NCI-H1105 (cell line): ENCODE measurements around the gene ELAC1.
A peak's percentile ranks its signal among the peaks of the same experiment; 100 is the strongest.
"Not testable (repeated sequence)": the region's sequence is repeated elsewhere in the genome, so short reads cannot be mapped to it uniquely, and the experiment has no call there.

Experiments
- DNase-seq: peaks from one replicate; lab custom pipeline; 2025; lab: John Stamatoyannopoulos, UW

ELAC1 gene, protein sequence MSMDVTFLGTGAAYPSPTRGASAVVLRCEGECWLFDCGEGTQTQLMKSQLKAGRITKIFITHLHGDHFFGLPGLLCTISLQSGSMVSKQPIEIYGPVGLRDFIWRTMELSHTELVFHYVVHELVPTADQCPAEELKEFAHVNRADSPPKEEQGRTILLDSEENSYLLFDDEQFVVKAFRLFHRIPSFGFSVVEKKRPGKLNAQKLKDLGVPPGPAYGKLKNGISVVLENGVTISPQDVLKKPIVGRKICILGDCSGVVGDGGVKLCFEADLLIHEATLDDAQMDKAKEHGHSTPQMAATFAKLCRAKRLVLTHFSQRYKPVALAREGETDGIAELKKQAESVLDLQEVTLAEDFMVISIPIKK

DNA sequence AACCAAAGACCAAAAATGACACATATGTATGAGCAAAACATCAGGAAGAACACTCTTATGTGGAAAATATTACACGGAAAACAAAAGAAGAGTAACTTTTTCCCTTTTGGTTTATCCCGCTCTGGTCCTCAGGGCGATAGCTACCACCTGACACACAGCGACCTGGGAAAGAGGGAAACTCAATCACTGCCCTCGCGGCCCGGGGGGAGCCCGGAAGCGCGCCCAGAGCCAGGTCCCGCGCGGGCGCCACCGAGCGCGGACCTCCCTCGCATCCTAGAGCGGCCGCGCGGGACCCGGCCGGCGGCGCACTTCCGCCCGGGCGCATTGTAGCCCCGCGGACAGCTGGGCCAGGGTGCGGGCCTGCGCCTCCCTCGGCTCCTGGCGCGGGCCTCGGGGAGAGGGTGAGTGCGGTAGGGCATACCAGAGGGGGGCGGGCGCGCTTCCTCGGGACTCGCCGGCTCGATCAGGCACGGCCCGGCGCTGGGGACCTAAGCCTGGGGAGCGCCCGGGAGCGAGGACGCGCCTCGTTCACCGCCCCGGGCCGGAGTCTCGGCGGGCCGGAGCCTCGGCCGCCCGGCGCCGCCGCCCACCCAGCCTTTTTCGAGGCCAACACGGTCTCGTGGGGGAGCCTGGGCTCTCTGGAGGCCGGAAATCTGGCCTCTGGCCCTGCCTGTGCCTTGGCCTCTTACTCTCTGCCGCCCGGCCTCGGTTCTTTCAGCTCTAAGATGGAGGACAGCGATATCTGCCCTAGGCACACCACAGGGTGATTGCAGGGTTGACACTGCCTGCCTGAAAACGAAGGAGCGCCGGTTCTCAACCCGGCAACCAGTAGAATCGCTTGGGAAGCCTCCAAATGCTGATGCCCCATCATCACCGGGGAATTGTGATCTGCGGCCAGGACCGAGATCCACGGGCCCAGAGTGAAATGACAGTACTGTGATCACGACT, at the start of gene ELAC1:
Gene ELAC1 (plus strand): TSS at position 327 of the 948 bp plus-strand sequence. CDS start 6,365 bp downstream, outside the sequence.
- DNase-seq: peak; percentile 78

DNA sequence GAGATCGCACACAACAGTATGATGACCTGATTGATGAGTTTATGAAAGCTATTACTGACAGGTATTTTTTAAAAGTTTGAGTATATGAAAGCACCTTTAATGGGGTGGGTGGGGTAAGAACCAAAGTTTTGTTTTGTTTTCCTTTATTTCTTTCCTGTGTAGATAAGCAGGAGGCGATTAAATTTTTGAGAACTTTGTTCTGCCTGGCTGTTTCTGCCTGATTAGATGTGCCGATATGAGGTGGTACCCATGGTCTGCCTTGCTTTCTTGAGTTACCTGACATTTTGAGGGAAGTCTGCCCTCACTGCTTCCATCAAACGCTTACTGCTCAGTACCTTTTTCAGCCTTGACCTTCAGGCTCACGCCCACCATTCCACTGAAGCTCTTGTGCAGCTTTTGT, 49.7 kb upstream of the ELAC1 start:
- no peak for DNase-seq

DNA sequence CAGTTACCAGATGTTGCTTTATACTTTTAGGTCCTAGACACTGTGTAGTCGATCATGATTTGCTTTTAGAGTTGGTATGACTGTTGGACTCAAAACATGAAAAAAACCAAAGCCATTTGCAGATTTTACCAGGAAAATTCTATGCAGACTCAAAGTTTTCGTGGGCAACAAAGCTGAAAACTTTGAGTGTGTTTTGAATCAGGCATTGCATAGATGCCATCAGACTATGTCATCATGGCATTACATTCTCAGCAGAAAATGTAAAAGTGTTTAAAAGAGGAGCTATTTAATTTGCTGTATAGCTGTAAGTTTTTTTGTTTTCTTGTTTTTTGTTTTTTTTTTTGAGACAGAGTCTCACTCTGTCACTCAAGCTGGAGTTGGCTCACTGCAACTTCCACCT, 43.5 kb upstream of the ELAC1 start:
- no peak for DNase-seq

DNA sequence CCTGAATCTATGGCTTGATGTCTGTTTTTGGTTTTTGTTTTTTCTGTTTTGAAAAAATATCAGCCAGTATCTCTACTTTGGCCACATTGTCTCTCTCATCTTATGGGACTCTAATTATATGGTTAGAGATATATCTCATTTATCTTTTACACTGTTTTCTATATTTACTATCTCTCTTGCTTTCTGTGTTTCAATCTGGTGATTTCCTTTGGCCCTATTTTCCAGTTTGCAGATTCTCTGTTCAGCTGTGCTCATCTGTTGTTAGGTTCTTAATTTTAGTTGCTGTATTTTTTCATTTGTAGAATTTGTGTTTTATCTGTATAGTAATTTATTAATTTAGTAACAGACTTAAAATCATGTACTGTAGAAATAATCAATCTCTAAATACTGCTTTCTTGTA, 41.3 kb upstream of the ELAC1 start:
- no peak for DNase-seq

DNA sequence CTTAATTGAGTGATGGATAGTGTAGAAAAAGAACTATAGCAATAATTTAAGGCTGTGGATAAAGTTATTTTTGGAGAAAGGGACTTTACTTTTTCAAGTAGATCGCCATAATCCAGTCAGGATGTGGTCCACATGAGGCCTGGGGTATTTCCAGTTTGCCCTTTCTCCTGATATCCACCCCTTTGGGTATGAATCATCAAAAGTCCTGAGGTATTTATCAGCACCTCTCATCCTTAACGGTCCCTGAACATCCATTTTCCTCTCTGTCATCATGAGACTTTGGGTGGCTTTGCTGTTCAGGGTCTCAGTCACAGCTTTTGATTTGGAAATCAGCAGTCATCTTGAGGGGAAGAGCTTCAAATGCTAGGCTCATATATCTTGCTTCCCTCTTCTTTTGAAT, 39.3 kb upstream of the ELAC1 start:
- DNase-seq: no peak

DNA sequence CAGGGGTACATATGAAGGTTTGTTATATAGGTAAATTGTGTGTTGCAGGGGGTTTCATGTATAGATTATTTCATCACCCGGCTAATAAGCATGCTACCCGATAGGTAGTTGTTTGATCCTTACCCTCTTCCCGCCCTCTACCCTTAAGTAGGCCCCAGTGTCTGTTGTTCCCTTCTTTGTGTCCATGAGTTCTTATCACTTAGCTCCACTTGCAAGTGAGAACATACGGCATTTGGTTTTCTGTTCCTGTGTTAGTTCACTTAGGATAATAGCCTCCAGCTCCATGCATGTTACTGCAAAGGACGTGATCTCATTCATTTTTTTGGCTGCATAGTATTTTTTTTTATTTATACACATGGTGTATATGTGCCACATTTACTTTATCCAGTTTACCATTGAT, 34.2 kb upstream of the ELAC1 start:
- DNase-seq: no peak

DNA sequence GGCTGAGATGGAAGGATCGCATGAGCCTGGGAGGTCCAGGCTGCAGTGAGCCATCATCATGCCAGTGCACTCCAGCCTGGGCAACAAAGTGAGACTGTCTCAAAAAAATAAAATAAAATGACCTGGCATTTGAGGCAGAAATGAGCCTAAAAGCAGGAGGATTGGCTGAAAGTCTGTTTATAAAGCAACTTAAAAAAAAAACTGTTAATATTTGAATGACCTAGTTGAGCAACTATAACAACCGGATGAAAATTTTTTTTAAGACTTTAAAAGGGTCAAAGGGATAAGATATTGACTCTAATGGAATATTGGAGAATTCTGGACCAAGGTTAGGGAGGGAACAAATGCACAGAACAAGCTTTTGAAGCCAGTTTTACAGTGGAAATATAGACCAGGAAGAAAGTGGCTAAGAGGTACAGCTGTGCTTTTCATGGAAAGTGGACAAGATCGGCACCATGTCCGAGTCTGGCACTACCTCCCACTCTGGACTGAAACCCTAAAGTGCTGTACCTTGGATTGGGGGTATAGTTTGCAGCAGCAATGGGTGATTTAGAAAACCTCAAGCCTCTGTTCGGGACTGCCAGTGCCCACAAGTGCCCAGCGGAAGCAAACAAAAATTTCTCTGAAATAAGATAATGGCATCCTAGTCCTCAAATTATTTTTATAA, 33.2 kb upstream of the ELAC1 start:
- DNase-seq: no peak

DNA sequence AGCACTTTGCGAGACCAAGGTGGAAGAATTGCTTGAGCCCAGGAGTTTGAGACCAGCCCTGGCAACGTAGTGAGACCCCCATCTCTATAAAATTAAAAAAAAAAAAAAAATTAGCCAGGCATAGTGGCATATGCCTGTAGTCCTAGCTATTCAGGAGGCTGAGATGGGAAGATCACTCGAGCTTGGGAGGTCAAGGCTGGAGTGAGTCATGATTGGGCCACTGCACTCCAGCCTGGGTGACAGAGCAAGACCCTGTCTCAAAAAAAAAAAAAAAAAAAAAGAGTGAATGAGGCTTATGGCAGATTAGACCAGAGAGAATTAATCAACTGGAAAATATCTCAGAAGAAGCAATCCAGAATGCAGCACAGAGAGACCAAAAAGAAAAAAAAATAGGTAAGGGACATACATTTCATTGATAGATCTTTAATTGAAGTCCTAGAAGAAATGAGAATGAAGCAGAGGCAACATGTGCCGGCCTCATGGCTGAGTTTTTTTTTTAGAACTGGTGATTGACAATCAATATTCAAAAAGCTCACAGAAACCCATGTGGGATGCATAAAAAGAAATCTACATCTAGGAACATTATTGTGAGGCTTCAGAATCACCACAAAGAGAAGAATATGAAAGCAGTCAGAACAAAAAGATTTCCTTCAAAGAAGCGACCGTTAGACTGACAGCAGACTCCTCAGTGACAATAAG, 32.2 kb upstream of the ELAC1 start:
- DNase-seq: no peak

DNA sequence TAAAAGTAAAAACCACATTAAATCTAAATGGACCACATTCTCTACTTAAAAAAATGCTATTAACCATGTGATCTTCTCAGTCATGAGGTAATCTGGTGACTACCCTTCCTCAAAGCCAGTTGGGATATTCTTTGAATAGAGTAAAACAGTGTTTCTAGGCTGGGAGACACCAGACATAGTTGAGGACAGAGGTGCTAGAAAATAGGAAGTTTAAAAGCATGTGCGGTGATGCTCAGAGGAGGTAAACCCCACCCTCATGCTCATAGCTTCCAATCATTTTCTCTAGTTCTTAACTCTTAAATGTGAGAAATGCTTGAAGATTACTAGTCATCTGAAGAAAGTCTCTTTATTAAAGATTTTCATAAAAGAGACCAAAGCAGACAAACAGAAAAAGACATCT, 30.7 kb upstream of the ELAC1 start:
- DNase-seq: no peak

DNA sequence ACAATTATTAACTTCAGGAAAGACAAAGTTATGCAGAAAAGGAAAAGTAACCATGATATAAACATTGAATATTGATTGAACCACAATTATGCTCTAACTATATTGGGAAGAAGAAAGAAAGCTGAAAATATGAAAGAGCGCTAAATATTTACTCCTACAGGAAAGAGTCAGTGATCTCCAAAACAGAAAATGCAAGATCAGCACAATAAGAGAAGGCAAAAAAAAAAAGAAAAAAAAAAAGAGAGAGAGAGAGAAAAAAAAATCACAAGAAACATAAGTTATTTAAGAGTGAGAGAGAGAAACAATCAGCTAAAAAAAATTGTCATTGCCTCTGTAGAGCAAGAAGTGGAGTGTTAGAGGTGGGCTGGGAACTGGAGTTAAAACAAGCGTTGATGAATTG, 28.9 kb upstream of the ELAC1 start:
- no peak for DNase-seq

DNA sequence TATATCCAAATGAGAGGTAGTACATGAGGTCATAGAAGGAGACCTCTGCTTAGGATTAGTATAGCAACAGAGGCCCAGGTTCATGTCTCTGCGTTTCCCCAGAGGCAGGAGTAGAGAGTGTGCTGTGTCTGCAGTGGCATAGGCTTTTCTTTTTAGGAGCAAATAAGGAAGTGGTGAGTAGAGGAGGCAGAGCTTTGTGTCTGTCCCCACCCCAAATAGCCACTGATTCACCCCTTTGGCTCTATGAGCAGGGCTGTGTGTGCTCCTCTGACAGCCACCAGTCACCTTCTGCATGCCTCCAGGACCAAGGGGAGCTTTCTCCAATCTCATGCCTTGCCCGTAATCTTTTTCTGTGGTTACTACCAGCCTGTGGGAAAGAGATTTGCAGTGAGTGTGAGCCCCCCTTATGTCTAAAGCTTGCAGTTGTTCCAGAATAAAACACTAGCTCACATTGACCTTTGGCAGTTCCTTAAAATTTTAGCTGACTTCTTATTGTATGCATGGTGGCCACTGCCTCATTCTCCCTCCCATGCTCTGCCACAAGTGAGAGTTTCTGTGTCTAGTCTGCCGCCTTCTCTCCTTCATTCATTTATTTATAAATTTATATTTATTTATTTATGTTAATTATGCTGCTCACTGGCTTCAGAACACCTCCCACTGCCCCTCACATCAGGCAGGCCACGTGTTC, 23.5 kb upstream of the ELAC1 start:
- DNase-seq: no peak

DNA sequence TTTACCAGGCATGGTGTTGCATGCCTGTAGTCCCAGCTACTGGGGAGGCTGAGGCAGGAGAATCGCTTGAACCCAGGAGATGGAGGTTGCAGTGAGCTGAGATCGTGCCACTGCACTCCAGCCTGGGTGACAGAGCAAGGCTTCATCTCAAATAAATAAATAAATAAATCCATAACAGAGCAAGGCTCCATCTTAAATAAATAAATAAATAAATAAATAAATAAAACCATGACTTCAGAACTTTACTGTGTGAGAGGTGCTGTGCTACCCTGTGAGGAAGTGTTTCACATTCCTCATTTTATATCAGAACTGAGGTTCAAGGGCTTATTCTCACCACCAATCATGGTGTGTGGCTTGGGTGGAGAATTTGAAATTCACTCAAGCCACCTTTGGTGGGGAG, 21.9 kb upstream of the ELAC1 start:
- not testable (repeated sequence) for DNase-seq

DNA sequence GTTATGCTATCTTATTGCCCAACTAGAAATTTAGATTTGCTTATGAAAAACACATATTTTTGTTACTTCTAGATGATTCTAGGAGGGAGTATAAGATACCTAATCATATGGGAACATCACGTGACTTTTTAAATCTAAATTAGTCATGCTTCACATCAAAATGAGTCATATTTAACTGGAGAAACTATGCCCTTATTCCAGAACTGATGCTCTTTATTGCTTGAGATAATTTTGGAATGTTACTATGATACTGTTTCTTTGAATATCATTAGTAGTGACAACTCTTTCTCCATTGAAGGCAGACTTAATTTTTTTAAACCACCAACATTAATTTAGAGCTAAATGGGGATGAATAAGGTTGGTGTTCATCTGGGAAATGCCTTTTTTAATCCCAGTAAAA, 19.9 kb upstream of the ELAC1 start:
- DNase-seq: no peak

DNA sequence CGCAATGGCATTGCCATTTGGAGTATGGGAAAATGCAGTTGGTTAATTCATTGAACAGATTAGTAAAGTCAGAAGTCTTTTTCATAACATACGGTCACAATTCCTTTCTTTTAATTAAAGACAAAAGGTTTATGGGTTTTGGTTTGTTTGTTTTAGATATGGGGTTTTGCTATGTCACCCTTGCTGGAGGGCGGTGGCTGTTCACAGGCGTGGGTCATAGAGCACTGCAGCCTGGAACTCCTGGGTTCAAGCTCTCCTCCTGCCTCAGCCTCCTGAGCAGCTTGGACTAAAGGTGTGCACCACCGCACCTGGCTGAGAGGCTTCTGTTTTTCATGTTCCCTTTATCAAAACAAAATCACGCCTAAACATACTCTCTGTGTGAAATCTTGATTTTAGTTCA, 18.7 kb upstream of the ELAC1 start:
- DNase-seq: no peak

DNA sequence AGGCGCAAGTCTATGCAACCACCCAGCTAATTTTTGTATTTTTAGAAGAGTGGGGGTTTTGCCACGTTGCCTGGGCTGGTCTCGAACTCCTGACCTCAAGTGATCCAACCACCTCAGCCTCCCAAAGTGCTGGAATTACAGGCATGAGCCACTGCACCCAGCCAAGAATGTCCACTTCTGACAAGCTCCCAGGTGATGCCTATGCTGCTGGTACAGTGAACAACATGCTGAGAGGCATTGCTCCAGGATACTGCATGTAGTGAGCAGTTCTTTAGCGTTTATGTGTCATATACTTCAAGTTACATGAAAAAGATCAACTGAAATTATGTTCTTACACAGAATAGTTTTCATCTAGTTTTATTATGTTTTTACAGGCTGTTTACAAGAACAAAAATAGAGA, 17.2 kb upstream of the ELAC1 start:
- DNase-seq: no peak

DNA sequence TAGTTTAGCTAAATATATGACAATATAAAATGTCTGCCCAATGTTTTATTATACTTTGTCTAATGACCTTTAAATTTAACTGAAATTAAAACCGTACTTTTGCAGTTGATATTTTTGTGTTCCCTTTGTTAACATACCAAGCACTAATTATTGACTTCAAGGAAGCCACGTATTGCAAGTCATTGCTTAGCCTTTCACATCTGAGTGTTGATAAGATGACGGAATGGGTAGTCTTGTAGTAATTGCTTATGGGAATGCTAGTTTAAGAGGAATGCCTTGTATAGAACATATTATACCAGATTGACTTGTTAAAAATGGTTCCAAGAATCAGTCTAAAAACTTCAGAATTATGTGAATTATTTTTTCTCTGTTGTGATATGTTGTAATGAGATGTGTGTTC, 14.0 kb upstream of the ELAC1 start:
- DNase-seq: no peak

DNA sequence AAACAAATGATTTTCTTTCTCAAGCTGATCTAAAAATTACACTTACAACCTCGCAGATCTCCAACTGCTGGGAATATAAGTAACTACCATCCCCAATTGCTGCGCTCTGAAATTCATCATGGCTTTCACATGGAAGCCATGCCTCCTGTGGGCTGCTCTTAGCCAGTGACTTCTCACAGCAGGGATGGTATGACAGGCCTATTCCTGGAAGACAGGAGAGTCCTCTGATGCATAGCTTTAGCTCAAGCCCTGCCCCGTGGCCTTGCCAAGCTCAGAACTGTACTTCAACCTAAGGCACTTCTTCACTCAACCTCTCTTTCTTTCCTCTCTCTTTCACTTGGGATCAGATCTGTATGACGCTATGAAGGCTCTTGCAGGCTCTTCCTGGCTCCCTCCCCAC, 12.6 kb upstream of the ELAC1 start:
- DNase-seq: no peak

DNA sequence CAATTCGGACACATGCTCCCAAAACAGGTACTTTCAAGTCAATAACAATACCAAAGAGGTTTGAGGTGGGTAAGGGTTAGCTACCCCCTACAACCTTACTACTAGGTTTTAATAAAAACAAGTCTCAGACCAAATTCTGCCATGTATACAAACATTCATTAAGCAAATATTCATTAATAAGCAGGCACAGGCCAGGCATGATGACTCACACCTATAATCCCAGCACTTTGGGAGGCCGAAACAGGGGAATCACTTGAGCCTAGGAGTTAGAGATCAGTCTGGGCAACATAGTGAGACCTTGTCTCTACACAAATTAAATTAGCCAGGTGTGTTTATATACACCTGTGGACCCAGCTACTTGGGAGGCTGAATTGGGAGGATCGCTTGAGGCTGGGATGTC, 11.7 kb upstream of the ELAC1 start:
- DNase-seq: no peak

DNA sequence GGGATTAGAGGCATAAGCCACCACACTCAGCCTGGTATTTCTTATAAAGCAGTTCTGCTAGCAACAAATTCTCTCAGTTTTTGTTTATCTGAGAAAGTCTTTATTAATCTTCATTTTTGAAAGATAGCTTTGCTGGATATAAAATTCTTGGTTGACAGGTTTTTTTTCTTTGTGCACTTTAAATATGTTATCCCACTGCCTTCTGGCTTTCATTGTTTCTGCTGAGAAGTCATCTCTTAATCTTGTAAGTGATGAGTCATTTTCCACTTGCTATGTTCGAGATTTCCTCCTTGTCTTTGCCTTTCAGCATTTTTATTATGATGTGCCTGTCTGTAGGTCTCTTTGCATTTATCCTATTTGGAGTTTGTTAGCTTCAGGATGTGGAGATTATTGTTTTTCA, 5.9 kb upstream of the ELAC1 start:
- no peak for DNase-seq

DNA sequence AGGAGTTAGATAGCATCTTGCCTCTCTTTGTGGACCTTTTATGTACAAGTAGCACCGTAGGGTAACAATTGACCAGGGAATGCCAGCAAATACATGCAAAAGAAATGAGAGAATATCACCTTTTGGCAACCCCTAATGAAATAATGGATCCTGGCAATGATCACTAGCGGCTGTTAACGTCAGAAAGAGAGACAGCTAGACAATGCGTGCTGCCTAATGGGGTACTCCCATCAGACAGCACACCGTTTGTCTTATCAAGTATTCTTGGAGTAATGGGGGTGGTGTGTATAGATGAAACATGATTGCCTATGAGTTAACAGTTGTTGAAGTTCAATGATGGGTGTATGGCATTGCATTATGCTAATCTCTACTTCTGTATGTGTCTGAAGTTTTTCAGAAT, 1.6 kb downstream of the ELAC1 start:
- DNase-seq: peak; percentile 62

DNA sequence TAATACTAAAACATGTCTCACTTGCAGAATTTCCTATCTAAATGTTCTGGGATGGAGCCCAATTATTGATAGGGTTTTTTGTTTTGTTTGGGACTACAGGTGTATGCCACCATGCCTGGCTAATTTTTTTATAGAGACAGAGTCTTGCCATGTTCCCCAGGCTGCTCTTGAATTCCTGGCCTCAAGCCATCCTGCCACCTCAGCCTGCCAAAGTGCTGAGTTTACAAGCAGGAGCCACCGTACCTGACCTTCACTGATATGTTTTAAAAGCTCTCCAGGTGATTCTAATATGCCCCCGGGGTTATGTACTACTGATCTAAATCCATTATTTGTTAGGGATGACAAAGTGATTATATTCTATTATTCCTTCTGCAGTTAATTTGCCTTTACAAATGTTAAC, 2.2 kb downstream of the ELAC1 start:
- peak; percentile 76 for DNase-seq
